ENCODE data around the gene CFAP65.

CFAP65 gene

DNA sequence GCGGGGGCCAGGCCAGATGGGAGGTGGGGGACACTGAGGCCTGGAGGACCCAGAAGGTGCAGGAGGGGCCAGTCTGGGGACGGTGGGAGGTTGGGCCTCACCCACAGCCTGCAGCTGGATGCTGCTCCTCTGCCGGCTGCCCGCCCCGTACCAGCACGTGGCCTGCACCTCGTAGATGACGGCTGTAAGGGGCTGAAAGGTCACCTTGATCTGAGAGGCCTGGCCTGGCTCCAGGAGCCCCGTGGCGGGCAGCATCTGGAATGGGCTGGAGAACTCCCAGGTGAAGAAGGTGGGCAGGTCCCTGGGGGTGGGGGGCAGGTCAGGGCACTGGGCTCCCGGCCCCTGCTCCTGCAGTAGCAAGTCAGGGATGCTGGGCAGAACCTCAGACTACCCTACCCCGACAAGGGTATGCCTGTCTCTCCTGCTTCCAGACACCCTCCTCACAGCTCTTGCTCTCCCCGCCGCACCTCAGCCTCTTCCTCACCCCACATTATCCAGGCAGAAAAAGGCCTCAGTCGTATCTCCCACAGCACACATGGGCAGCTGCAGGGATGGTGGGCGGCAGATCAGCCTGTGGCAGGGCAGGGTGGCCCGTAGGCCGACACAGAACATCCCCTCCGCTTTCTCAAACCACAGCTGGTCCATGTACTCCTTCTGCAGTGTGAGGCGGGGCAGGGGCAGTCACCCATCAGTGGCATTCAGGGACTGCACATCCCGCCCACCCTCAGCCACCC lies 10.1 kb downstream of the CFAP65 start:
- no peak for DNase-seq

GRCh38 chr2:219030177-219030940 lies 11.0 kb downstream of the CFAP65 start:
- DNase-seq: no peak

- peak; percentile 67 for DNase-seq
Measured at GRCh38 chr2:219029829-219030165, 11.5 kb downstream of the CFAP65 start.

- no peak for DNase-seq
Measured at GRCh38 chr2:219028996-219029828, 12.1 kb downstream of the CFAP65 start.

GRCh38 chr2:219028141-219028540 lies 13.2 kb downstream of the CFAP65 start:
- no peak for DNase-seq

GRCh38 chr2:219027511-219028055 lies 13.7 kb downstream of the CFAP65 start:
- DNase-seq: no peak

DNA sequence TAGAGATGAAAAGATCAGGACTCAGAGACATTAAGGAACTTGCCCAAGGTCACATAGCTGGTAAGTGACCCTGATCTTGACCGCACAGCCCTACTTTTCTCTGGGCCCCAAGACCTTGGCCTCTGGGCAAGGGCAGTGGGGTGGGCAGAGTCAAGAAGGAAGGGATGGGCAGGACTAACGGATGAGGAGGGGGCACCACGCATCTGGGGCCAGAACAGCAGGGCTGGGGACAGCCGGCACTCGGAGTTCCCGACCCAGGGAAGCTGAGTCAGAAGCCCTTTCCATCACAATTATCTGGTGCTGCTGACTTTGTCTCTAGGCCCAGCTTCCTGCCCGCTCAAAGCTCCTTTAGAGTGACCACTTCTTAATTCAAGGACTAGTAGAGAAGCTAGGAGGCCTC lies 14.4 kb downstream of the CFAP65 start:
- no peak for DNase-seq

DNA sequence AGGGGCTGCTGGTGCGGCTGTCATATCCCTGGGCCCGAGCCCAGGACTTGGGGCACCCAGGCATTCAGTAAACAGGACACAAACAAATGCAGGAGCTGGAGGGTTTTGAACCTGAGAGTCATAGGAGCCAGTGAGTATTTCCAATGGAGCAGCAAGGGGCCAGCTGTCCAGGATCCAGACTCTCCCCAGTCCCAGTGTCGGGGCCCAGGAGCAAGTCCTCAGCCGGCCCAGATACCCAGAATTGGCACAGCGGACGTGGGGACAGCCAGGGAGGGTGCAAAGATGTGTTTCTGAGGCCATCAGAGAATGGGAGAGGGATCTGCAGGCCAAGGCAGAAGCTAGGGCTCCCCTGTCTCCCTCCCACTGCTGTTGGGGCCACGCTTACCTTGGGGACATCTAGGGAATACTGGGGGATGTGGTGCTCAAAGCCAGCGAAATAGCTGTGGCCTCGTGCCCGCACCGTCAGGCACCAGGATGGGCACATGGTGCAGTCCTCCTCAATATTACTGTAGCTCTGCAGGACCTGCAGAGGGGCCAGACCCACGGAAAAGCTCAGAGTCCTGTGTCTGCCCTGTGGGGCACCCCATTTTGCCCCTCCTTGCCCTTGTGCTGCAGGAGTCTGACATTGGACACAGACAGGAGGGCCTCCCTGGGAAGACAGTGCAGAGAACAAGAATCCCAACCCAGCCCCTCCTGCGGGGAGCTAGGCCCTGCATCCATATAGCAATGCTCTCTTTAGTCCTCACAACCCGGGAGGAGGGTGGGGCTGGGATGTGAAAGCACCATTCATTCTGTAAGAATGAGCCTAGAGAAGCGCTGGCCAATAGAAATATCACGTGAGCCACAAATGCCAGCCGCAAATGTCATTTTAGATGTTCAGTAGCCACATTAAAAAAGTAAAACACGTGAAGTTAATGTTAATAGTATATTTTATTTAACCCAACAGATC lies 15.4 kb downstream of the CFAP65 start:
- DNase-seq: no peak

DNA sequence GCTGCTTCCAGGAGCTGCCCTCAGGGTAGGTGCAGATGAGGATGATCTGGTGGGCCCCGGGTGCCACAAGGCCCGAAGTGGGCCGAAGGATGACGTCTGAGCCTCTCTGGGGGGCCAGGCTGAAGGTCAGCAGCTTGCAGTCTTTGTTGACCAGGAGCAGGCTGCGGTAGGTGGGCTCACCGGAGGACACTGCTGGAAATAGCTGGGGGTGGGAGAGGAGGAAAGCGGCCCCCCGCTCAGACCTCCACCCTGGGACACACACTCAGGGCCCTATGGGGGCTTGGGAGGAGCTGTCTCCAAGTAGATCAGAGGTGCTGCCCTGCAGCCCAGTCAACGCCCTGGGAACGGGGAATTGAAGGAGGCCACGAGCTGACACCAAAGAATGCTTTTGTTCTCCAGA lies 17.3 kb downstream of the CFAP65 start:
- no peak for DNase-seq

GRCh38 chr2:219023045-219023605 lies 18.2 kb downstream of the CFAP65 start:
- no peak for DNase-seq

DNA sequence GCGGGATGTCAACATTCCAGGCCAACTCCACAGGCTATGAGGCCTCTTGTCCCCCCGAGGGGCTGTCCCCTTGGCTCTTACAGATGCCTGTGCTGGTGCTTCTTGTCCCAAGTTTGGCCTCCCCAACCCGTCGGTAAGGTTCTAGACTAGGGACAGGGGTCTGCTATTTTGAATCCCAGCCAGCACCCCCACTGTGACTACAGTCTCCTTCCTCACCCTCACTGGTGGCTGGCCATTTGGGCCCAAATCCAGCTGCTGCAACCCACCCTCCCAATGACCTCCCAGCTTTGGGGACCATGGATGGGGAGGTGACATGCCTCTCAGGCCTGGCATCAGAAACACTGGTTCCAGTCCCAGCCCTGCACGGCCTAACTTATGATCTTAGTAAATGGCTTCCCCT lies 18.7 kb downstream of the CFAP65 start:
- no peak for DNase-seq

- no peak for DNase-seq
Measured at GRCh38 chr2:219022041-219022440, 19.3 kb downstream of the CFAP65 start.

DNA sequence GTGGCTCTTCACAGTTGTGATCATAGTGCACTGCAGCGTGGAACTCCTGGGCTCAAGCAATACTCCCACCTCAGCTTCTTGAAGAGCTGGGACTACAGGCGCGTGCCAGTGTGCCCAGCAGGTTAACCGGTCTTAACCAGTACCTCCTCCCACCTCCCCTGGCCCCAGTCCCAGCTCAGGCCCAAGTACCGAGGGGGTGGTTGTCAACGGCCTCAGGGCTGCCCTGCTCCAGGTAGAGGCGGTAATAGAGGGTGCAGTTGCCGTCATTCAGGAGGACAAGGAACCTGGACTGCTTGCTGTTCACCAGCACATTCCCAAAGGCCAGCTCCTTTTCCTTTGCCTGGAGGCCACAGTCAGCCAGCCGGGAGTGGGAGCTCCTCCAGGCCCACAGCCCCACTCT lies 19.7 kb downstream of the CFAP65 start:
- no peak for DNase-seq

GRCh38 chr2:219020604-219021365 lies 20.5 kb downstream of the CFAP65 start:
- no peak for DNase-seq

GRCh38 chr2:219019436-219019835 lies 21.9 kb downstream of the CFAP65 start:
- DNase-seq: no peak

GRCh38 chr2:219018726-219019125 lies 22.6 kb downstream of the CFAP65 start:
- DNase-seq: no peak

GRCh38 chr2:219018286-219018685 lies 23.0 kb downstream of the CFAP65 start:
- DNase-seq: no peak

GRCh38 chr2:219017201-219017931 lies 23.9 kb downstream of the CFAP65 start:
- no peak for DNase-seq

GRCh38 chr2:219016721-219017120 lies 24.6 kb downstream of the CFAP65 start:
- DNase-seq: no peak

- DNase-seq: no peak
Measured at GRCh38 chr2:219010873-219011272, 30.4 kb downstream of the CFAP65 start.
